ENCODE data around the gene CHCHD10. TPM values are rescaled to one million over a fixed set of nuclear protein-coding genes. Genes with fewer than 3 reads are reported as not detected.
A peak's percentile ranks its signal among the peaks of the same experiment; 100 is the strongest.

CHCHD10 gene
- total RNA-seq, 1 donor from 2014 or later: 62.2 TPM

GRCh38 chr22:23769321-23769965 lies 1.7 kb upstream of the CHCHD10 start:
- H3K27me3 Mint-ChIP-seq (ENCODE audit: low read depth): no peaks in the 10 kb centered on the region
- no peak overlapping the region for H3K4me3 Mint-ChIP-seq (ENCODE audit: unreplicated experiment)
- no peaks in the 10 kb centered on the region for H3K9me3 Mint-ChIP-seq (ENCODE audit: low read depth)
- H3K4me1 Mint-ChIP-seq (ENCODE audit: low read depth): peaks cover 44% of the 10 kb centered on the region
- H3K36me3 Mint-ChIP-seq (ENCODE audit: low read depth): peaks cover 2% of the 10 kb centered on the region
- no peak for TF ChIP-seq CTCF (IDR thresholded peaks at IDR 0.05)
- no peak for DNase-seq (ENCODE audit: low spot score)
- no peak overlapping the region for H3K27ac Mint-ChIP-seq (ENCODE audit: unreplicated experiment)

GRCh38 chr22:23767303-23767672 lies 484 bp downstream of the CHCHD10 start:
- DNase-seq (ENCODE audit: low spot score): no peak
- peaks cover 40% of the 10 kb centered on the region for H3K4me1 Mint-ChIP-seq (ENCODE audit: low read depth)
- no peaks in the 10 kb centered on the region for H3K9me3 Mint-ChIP-seq (ENCODE audit: low read depth)
- no peaks in the 10 kb centered on the region for H3K27me3 Mint-ChIP-seq (ENCODE audit: low read depth)
- no peak overlapping the region for H3K27ac Mint-ChIP-seq (ENCODE audit: unreplicated experiment)
- peak overlapping the region; percentile 87 for H3K4me3 Mint-ChIP-seq (ENCODE audit: unreplicated experiment)
- no peak for TF ChIP-seq CTCF (IDR thresholded peaks at IDR 0.05)
- H3K36me3 Mint-ChIP-seq (ENCODE audit: low read depth): peaks cover 2% of the 10 kb centered on the region

- TF ChIP-seq CTCF (IDR thresholded peaks at IDR 0.05): no peak
- no peaks in the 10 kb centered on the region for H3K27me3 Mint-ChIP-seq (ENCODE audit: low read depth)
- H3K36me3 Mint-ChIP-seq (ENCODE audit: low read depth): peaks cover 2% of the 10 kb centered on the region
- no peak overlapping the region for H3K4me3 Mint-ChIP-seq (ENCODE audit: unreplicated experiment)
- H3K4me1 Mint-ChIP-seq (ENCODE audit: low read depth): peaks cover 36% of the 10 kb centered on the region
- H3K27ac Mint-ChIP-seq (ENCODE audit: unreplicated experiment): peak overlapping the region; percentile 76
- H3K9me3 Mint-ChIP-seq (ENCODE audit: low read depth): no peaks in the 10 kb centered on the region
- DNase-seq (ENCODE audit: low spot score): no peak
These were observed 2.6 kb downstream of the CHCHD10 start for GRCh38 chr22:23764899-23765881.

- H3K9me3 Mint-ChIP-seq (ENCODE audit: low read depth): no peaks in the 10 kb centered on the region
These were observed 3.8 kb downstream of the CHCHD10 start for GRCh38 chr22:23763954-23764353.

More at GRCh38 chr22:23763954-23764353, 3.8 kb downstream of the CHCHD10 start:
- TF ChIP-seq CTCF (IDR thresholded peaks at IDR 0.05): no peak
- Mint-ChIP-seq H3K4me1 (ENCODE audit: low read depth) (peaks cover 28% of the 10 kb centered on the region), H3K27me3 (ENCODE audit: low read depth) (no peaks in the 10 kb centered on the region), H3K4me3 (ENCODE audit: unreplicated experiment) (no peak overlapping the region), H3K27ac (ENCODE audit: unreplicated experiment) (peak overlapping the region; percentile 49), H3K36me3 (ENCODE audit: low read depth) (peaks cover 2% of the 10 kb centered on the region)
- no peak for DNase-seq (ENCODE audit: low spot score)

Measured in chondrocyte (in vitro differentiated cells).